ENCODE results near the gene SCAI.

DNA sequence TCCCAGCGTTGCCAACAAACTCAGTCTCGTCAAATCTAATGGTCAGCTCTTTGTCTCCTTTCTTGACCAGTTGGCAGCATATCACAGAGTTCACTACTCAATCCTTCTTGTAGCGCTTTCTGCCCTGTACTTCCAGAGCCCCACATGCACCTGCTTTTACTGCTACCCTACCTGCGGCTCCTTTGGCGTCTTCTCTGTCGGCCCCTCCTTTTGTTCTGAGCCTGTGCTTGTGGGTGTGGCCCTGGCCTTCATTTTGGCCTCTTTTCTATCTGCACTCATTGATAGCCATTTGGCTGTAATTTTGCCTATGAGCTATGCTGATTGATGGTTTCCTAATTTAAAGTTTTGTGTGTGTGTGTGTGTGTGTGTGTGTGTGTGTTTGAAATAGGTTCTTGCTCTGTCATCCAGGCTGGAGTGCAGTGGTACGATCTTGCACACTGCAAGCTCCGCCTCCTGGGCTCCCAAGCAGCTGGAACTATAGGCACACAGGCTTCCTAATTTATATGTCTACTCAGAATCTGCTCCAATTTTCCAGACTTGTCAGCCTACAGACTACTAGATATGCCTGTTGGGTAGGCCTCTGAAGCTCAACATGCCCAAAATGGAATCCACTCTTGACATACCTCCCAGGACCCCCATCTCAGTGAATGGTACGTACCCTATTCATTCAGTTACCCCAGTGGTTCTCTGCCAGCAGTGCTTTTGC, 249.1 kb downstream of the SCAI start:
- TF ChIP-seq, protein P1, sequence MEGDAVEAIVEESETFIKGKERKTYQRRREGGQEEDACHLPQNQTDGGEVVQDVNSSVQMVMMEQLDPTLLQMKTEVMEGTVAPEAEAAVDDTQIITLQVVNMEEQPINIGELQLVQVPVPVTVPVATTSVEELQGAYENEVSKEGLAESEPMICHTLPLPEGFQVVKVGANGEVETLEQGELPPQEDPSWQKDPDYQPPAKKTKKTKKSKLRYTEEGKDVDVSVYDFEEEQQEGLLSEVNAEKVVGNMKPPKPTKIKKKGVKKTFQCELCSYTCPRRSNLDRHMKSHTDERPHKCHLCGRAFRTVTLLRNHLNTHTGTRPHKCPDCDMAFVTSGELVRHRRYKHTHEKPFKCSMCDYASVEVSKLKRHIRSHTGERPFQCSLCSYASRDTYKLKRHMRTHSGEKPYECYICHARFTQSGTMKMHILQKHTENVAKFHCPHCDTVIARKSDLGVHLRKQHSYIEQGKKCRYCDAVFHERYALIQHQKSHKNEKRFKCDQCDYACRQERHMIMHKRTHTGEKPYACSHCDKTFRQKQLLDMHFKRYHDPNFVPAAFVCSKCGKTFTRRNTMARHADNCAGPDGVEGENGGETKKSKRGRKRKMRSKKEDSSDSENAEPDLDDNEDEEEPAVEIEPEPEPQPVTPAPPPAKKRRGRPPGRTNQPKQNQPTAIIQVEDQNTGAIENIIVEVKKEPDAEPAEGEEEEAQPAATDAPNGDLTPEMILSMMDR (IDR thresholded peaks at IDR 0.05): no peak
- no peak for TF ChIP-seq TCF7L2 (IDR thresholded peaks at IDR 0.05; ENCODE audit: low read depth, low read length)

Measured in Panc1 (cell line).